UCSD-AML1 (cell line): ENCODE data around the gene TAX1BP3.

Experiments
- DNase-seq: peaks from one replicate; lab custom pipeline; 2025; ENCODE audit not compliant: unreplicated experiment; lab: John Stamatoyannopoulos, UW

Gene TAX1BP3

DNA sequence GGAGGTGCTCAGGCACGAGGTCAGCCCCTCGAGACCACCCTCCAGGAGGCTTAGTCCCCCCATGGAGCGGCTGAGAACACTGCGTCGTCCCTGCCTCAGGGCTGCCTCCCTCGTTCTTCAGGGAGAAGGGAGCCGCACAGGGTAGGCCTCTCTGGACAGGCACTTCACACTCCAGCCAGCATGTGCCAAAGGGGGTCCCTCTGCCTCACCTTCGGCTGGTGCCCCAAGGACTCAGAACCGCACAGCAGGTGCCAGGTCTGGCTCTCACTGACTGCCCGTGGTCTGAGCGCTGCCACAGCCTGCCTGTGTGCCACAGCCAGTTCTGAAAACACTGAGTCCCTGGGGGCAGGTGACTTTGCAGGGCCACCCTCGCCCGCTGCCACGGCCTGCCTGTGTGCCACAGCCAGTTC is 20.5 kb upstream of the TAX1BP3 start:
- DNase-seq, result no peak

DNA sequence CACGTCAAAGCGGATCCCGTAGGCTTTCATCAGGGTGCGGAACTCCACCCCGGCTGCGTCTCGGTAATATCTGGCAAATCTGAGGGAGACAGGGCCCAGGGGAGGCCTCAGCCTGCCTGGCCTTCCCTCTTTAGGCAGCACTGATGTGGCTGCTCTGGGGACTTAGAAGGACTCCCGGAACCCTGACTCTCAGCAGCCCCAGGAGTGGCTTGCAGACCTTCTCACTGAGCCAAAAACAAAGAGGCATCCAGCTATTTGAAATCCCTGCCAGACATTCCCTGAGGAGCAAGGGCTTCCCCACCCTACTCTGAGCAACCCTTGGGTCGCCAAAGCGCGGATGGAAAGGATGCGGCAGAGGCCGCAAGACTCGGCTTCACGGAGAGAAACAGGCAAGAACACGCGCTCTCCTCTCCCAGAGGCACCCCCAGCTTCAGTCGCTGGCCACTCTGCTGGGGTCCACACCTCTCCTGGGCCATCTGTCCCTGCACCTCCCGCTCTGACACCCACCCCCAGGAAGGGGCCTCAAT is 19.7 kb upstream of the TAX1BP3 start:
- DNase-seq, result no peak

DNA sequence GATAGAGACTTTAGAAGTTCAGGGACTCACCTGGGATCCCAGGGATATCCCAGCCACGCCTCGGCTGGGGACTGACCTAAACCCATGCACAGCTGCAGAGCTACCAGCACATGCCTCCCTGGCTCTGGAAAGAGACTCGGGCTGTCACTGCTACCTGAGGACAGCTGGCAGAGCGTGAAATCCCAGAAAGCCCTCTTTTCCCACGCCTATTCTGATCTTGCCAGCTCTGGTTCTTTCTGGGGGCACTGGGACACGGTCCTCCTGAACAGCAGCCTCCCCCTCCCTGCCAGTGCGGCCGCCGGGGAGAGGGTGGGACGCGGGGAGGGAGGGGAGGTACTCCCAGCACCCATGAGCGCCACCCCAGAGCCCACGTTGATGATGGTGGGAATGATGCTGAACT is 16.8 kb upstream of the TAX1BP3 start:
- no peak for DNase-seq

DNA sequence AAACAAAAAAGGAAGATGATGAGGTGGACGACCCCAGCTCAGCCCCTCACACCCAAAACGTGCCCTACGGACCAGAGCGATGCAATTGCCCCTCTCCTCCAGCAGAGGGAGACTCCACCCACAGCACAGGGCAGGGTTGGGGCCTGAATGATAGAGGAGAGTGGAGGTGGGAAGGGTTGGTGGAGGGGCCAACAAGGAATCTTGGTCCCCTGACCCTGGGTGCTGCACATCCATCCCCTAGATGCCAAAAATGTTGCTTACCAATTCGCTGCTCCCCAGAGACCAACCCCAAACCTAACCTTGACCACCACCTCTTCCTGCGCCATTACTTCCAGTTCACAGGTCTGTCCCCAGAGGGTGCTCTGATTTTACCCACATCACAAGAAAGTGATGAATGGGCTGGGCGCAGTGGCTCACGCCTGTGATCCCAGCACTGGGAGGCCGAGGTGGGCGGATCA is 14.7 kb upstream of the TAX1BP3 start:
- peak; percentile 44 for DNase-seq

DNA sequence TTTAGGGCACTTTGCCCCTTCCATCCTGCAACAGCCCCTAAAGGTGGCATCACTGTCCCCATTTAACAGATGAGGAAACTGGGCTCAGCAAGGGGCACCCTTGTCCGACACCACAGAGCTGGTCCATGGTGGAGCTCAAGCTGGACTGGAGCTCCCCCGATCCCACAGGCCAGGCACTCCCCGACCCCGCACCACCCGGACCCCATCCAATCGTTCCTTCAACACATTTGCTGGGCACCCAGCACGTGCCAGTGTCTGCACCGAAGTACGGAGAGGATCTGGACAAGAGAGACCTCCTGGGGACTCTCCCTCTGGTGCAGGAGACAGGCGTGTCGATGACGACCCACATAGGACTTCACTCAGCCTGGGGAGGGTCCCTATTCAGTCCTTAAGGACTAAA is 13.7 kb upstream of the TAX1BP3 start:
- no peak for DNase-seq

DNA sequence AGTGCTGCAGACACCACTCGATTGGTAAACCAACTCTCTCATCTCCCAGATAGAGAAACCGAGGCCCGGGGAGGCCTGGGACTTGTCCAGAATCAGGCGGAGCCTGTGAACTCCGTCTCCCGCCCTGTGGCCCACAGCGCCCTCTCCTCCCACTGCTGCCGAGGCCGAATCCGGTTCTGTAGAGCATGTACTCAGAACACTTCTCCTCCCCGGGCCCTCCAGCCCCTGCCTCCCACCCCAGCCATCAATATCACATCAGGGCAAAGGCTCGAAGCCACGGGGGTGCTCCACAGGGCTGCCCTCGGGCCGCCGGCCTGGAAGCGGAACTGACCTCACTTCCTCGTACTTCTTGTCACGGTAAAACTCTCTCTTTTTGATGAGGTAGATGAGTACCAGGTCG is 13.2 kb upstream of the TAX1BP3 start:
- no peak for DNase-seq

DNA sequence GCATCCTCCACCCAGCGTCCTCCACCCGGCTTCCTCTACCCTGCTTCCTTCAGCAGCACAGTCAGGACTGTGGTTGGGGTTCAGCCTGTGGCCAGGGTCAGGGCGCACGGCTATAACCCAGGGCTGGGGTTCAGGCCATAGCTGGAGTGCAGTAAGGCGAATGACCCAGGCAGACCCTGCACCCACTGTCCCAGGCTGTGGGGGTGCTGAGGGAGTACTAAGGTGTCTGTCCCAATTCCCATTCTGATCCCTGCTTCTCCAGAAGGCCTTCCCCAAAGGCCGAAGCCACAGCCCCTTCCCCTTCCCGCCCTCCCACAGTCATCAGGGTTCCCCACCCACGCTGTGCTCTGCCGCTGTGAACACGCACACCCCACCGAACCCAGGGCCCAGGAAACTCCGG is 12.7 kb upstream of the TAX1BP3 start:
- DNase-seq, result no peak

DNA sequence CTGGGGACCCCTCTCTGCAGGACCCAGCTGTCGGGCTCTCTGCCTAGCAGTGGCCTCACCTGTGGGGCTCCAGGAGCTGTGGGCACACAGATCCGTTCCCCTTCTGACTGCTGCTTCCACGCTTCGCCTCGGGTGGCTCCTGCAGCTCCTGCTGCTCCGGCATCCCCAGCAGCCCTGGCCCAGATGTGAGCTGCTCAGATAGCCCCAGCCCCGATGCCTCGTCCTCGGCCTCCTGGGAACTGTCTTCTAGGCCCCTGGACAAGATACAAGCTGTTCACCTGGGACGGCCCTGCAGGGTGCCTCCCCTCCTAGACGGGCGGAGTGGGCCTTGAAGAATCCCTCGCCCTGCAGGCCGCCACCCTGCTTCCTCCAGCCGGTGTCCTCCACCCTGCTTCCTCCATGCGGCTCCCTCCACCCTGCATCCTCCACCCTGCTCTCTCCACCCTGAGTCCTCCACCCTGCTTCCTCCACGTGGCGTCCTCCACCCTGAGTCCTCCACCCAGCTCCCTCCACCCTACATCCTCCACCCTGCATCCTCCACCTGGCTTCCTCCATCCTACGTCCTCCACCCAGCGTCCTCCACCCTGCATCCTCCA is 11.3 kb upstream of the TAX1BP3 start:
- no peak for DNase-seq

DNA sequence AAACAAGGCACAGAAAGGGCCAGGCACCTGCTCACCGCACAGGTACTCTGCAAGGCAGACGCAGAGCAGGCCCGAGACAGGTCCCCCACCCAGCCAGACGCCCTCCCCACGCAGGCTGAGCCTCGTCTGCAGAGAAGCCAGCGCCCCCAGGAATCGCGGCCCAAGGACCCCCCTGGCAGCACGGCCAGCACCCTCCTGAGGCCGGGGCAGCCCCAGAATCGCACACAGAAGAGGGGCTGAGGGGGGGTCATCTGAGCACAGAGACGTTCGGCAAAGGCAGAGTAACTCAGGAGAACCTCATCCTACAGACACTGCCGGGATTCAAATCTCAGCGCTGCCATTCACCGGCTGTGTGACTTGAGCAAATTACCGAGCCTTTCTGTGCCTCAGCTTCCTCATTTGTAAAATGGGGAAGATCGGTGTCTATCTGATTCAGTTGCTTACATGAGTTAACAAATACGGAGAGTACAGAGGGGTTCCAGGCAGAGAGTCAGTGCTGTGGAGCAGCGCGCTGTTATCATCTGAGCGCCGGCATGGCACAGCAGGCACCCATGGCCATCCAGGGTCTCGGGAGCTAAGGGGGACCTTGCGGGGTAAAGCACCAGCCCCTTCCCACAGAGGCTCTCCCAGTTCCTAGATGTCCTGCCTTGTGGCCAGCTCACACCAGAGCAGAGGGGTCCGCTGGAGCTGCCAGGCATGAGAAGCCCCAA is 10.6 kb upstream of the TAX1BP3 start:
- DNase-seq, result no peak

DNA sequence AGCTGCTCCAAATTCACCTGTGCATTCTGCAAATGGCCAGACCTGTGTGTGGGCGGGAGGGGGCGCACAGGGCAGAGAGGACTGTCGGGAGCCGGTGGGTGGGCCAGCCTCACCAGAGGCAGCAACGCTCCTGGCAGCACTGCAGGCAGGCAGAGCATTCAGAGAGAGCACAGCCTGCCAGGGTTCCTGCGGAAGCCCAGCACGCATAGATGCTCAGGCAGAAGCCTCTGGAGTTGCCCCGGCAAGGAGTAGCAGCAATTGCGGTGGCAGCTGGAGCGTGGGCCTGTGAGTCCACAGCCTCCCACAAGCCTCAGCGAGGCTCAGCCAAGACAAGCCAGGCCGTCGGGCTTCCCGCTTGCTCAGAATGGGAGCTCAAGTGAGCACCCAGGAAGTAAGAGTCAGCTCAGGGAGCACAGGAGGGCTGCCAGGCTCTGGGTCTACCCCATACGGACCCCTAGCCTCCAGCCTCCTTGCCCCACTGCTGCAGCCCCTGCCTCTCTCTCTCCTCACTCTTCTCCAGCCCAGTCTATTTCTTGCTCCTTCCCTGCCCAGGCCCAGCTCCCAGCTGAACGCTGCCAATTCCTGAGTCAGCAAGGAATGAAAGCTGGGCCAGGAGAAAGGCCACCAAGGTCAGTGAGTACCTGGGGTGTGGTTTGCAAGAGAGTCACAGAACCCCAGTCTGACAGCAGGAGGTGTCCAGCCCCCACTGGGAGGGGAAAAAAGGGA is 9.9 kb upstream of the TAX1BP3 start:
- no peak for DNase-seq

DNA sequence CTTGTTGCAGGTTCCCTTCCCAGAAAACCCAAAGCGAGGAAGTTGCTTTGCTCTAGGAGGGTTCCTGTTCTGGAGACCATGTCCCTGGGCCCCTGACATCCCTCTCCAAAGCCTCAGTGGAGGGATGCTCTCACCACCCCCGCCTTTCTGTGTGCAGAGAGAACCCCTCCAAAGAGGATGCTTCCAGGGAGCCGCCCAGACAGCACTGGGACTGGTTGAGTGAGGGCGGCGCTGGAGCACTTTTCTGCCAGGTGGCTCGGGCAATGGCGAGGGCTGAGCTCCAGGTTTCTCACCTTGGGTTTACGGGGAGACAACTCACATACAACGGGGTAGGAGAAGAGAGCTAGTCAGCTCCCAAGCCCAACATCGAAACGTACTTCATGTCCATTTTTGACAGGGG is 7.5 kb upstream of the TAX1BP3 start:
- no peak for DNase-seq

DNA sequence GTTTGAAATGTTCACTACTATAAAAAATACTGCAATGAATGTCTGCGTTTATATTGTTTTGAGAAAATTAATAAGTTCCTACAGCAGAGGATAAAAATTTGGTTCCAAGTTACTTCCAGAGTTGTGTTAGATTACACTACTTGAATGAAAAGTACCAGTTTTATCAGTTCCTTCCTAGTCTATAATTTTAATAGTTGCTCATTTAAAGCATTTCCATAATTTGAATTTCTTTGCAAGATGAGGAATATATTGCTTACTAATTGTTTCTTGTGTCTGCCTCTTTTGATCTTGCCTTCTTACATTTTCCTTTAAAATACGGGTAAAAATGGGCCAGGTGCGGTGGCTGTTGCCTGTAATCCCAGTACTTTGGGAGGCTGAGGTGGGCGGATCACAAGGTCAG is 4.2 kb upstream of the TAX1BP3 start:
- DNase-seq, result no peak

DNA sequence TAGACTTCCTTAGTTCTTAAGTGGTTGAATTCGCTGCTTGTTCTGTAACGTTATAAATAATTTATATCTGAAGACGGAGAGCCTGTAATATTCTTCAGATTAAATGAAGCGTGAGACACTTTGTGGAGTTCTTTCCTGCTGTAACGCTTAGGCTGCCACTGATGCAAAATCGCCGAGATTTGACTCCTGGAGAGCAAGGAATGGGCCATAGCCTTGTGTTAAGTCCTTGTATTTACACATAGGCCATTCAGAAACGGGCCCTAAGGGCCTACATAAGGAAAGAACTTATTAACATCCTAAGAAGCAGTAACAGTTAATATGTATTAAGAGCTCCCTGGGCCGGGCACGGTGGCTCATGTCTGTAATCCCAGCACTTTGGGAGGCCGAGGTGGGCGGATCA is 1.2 kb upstream of the TAX1BP3 start:
- DNase-seq, result no peak

DNA sequence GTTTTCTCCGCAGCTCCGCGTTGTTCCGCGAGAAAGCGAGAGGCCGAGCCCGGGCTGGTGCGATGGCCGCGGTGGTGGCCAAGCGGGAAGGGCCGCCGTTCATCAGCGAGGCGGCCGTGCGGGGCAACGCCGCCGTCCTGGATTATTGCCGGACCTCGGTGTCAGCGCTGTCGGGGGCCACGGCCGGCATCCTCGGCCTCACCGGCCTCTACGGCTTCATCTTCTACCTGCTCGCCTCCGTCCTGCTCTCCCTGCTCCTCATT is 638 bp upstream of the TAX1BP3 start:
- no peak for DNase-seq

DNA sequence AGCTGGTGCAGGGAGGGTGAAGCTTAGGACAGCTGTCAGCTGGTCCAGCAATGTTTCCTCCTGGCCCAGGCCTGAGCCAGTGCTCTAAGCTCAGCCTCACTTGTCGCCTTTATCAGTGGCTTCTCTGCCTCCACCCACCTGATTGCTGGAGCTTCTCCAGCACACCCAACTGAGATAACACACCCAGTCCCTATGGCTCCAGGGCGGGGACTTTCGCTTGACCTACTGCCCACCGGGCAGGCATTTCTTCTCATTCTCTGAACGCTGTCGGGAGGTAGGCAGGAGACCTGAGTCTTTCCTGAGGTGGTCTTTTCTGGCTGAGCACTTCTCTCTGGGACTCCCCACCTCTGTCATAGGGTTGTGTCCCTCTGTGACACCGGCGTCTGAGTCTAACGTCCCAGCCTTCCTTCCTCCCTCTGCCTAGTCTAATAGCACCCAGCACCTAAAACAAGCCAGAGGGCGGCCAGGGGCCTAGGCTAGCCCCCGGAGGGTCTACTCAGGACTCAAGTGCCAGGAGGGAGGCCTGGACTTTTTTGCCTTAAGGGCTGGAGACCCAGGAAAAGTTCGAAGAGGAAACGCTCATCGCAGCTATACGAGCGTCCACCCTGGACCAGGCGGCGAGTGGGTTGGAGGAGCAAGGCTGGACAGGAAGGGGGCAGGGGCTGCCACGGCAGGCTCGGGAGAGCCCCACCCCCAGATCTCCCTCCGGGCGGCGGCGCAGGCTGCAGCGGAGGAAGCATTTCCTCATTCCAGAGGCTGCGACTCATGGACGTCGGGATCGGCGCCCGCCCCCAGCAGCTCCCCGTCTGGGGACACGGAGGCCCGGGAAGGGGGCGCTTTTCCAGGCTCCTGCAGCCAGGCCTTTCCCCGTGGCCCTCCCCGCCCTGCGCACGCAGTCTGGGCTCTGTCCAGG is 756 bp downstream of the TAX1BP3 start:
- DNase-seq, result peak; percentile 69

DNA sequence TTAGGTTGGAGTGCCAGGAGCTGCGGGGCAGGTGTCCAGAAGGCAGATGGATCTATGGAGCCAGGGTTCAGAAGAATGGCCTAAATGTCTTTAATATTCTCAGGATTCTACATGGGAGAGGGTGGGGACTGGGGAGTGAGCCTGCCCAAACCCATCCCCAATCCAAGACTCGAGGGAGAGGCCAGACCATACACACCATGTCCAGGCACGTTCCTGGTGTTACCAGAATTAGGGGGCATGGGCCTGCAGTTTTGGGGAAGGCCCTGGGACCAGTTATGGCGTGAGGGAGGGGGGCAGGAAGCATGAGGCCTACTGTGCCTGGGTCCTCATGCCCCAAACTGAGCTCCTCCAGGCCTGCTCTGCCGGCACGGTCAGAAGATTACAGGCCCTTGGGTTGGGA is 1.9 kb downstream of the TAX1BP3 start:
- no peak for DNase-seq

DNA sequence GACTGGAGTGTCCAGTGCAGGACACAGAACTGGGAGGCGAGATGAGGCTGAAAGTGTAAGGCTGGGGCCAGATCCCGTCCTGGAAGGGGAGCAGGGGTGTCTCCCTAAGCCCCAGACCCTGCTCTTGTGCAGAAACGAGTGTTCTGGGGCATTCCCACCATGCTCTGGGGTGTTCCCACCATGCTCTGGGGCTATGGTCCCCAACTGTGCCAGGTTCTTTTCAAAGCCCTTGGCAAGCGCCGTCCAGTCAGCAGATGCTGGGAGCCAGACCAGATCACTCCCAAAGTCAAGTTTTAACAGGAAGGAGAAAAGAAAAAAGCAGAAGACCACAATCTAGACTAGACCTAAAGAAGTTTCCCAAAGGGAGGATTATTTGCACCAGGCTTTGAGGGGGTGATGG is 2.5 kb downstream of the TAX1BP3 start:
- DNase-seq, result no peak

DNA sequence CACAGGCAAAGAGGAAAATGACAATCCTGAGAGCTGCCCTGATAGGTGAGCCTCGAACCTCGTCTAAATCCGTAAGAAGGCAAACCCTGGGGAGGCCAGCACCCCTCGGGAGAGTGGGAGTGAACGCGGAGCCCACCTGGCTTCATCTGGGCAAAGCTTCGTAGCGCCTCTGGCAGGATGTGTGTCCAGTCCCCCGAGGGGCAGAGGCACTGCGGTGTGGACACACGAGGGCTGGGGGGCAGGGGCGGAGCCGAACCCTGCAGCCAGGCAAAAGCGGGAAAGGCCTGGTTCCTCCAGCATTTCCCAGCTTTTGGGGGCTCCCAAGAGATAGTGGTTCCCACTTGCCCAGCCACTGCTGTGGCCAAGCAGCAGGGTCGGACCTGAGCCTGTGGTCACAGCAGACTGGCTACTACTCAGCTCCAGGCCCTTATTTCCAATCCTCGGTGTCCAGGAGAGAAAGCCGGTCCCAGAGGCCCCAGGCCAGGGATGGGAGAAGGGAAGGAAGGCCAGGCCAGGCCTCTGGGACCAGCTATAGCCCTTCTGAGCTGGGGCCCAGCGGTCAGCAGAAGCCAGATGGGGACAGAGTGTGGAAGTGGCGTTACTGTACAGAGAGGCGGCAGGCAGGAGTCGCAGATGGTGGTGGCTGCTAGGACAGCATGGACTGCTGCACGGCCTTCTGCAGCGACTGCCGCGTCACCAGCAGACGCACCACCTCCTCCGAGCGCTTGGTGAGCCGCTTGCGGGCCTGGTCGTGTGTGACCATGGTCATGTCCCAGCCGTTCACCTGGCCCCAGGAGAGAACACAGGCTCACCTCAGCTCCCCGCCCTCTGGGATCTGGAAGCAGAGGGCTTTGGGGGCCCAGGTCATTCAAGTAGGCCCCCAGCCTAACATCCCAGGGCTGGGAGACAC is 5.0 kb downstream of the TAX1BP3 start:
- DNase-seq, result no peak

DNA sequence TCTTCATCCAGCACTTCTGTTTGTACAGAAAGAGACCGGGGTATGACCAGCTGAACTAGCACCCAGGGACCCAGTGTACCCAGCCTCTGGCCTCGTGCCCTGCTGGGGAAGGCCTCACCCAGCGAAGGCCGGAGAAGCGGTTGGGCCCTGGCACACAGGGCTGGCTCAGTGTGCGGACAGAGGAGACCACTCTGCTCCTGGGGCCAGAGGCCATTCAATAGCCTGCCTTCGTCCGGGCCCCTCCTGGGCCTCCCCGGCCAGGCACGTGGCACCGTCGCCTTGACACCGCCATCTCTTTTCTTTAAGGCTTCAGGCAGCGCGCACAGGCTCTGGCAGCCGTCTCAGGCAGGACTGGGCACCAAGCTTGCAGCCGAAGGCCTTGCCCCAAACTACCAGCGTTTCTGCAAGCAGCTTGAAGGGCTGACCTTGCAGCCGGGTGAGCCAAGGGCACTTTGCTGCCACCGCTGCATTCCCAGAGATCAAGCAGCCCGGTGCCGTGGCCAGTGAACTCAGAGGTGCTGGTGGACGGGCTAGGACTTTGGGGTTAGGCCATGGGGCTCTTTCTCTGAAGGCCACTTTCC is 8.0 kb downstream of the TAX1BP3 start:
- DNase-seq, result no peak

DNA sequence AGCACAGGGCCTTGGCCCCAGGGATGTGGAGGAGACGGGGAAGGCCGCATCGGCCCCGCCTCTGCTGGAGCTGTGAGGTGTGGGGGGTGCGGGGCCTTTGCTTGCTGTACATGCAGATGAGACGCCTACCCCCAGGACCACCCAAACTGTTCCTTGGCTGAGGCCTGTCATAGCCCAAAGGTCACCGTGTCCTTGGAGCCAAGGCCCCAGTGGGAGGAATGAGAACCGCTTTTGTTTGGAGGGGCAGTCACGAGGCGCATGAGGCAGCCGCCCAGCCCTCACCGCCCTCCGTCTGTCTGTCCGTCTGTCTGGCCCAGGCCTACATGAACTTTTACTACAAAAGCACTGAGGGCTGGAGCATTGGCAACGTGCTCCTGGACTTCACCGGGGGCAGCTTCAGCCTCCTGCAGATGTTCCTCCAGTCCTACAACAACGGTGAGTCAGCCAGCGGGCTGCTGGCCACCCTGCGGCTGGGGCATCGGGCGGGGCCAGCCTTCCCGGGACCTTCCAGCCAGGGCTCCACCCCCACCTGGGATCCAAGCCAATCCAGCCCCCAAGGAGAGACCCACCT is 8.8 kb downstream of the TAX1BP3 start:
- DNase-seq, result no peak
